Fibroblast of skin of right biceps (primary cell): ENCODE data around the gene PMPCB.
"Not testable (repeated sequence)": the region's sequence is repeated elsewhere in the genome, so short reads cannot be mapped to it uniquely, and the experiment has no call there.

Source experiments
- DNase-seq: peaks from one replicate; pipeline ENCODE4 v3.0.0-alpha.2; 2013

Gene PMPCB, protein sequence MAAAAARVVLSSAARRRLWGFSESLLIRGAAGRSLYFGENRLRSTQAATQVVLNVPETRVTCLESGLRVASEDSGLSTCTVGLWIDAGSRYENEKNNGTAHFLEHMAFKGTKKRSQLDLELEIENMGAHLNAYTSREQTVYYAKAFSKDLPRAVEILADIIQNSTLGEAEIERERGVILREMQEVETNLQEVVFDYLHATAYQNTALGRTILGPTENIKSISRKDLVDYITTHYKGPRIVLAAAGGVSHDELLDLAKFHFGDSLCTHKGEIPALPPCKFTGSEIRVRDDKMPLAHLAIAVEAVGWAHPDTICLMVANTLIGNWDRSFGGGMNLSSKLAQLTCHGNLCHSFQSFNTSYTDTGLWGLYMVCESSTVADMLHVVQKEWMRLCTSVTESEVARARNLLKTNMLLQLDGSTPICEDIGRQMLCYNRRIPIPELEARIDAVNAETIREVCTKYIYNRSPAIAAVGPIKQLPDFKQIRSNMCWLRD

DNA sequence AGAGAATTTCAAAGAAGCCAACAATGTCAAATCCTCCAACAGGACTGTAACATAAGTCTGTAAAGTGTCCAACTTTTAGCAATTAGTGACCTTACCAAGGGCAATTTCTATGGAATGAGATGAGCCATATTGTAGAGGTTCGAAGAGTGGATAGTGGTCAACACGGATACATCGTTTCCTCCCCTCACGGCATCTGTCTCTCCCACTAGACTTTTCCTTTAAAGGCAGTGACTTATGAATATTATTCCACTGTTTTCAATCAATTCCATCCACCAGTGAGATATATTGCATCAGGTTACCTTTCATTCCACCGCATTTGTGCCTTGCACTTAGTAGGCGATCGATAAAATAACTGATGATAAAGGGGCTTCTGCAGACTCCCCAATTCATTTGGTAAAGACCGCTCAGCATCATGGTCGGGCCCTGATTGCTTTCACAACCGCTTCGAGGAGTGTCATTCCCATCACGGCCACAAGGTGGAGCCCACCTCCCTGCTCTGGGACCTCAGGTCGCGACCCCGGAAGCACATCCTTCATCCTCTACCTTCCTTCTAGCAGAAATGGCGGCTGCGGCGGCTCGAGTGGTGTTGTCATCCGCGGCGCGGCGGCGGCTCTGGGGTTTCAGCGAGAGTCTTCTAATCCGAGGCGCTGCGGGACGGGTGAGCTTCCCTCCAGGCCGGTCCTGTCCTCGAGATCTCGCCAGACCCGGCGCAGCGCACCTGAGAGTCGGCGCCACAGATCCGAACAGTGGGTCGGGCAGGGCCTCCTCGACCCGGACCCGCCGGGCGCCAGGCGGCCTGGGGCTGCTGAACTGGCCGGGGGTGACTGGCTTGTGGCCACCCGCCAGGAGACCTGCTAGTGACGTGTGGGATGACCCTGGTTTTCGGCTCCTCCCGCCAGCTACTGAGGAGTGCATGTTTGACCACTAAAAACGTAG, at the start of gene PMPCB:
PMPCB (plus strand) TSS at position 535 of the 936 bp plus-strand sequence; CDS start at position 560, 25 bp downstream.
- peak; percentile 90 for DNase-seq

DNA sequence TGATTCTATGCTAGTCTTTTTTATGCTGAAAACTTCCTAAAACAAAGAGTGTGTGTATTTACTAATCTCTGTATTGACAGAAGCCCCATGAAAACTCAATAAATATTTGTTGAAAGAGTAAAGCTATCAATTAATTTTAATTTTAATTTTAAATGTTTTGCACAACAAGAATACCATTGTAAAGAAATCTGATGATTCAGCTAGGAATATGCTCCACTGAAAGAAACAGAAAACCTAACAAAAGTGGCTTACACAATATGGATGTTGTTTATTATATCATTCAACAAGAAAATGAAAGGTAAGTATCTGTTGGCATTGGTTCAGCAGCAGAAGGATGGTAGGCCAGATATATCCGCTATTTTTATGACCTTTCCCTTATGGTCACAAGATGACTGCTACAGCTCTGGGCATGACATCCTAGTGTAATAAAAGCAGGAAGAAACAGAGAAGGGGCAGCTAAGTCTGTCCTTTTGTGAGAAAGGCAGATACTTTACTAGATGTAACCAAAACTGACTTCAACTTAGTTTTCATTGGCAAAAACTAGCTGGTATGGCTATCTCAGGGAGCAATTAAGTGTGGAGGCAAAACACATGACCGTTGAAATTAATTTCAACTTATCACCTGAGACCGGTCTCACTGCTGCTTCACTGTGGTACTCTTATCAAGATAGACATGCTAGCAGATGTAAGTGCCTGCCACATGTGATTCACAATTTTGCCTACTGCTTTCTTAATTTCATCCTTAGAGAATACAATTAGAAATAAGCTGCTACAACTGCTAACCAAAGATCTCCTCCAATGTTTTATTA, 43.3 kb upstream of the PMPCB start:
- DNase-seq = not testable (repeated sequence)

DNA sequence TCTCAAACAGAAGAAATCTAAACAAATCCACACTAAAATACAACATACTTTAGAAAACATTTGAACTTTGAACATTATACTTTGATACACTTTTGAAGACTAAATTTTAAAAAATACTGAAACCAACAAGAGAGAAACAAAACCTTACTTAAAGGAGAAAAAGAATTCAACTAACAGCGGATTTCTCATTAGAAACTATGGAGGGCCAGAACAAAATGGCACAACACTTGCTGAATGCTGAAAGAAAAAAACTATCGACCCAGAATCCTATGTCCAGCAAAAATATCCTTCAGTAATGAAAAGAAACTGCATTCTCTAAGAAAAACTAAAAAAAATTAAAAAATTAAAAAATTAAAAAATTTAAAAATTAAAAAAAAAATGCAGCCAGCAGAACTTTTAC, 33.2 kb upstream of the PMPCB start:
- not testable (repeated sequence) for DNase-seq

DNA sequence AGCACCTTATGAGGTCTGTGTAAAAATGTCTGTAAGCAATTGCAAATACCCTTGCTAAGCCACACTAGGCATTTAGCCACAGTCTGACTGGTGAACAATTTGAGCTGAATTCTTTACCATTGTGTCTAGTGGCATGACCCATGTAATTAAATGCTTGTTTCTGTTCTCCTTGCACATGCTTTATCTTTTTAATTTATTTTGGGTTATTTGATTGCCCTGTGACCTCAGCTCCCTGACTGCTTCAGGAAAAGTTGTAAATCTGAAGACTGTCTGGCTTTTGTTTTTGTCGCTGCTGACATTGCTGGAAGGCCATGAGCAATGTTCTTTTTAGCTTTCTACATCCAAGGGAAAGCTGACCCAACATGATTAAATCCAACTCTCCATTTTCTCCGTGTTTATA, 31.0 kb upstream of the PMPCB start:
- not testable (repeated sequence) for DNase-seq

DNA sequence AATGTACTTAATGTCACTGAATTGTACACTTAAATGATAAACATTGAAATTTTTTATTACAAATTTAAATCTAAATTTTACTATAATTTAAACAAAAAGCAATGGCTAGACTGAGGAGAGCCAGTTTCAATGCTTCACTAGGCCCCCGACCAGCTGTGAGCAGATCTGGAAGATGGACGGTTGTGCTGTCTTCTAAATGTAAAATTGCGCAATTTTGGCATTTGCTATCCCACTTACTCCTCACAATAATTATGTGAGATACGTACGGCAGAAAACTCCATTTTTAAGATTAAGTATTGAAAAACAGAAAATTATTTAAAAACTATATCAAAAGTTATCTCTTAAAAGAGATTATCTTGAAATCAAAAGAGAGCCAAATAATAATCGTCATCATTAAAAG, 23.9 kb upstream of the PMPCB start:
- DNase-seq = not testable (repeated sequence)

DNA sequence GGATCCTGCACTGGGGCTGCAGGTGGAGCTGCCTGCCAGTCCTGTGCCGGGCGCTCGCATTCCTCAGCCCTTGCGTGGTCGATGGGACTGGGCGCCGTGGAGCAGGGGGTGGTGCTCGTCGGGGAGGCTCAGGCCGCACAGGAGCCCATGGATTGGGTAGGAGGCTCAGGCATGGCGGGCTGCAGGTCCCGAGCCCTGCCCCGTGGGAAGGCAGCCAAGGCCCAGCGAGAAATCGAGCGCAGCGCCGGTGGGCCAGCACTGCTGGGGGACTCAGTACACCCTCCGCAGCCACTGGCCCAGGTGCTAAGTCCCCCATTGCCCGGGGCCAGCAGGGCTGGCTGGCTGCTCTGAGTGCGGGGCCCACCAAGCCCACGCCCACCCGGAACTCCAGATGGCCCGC, 22.4 kb upstream of the PMPCB start:
- not testable (repeated sequence) for DNase-seq

DNA sequence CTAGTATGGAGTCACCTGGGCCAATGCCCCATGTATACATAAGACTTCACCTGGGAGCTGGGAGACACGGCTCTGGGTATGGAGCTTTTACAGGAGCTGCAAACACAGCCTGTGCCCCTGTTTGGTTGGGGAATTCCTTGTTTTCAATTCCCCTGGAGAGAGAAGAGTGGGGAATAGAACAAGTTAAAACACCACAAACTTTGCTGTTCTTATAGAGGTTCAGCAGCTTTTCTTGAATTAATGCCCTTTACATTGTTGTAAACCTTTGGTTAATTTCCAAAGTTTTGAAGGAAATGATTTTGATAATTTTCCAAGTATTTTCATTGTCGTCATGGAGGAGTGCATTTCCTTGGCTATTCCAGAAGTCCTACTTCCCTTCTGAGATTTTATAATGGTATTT, 19.0 kb upstream of the PMPCB start:
- not testable (repeated sequence) for DNase-seq

DNA sequence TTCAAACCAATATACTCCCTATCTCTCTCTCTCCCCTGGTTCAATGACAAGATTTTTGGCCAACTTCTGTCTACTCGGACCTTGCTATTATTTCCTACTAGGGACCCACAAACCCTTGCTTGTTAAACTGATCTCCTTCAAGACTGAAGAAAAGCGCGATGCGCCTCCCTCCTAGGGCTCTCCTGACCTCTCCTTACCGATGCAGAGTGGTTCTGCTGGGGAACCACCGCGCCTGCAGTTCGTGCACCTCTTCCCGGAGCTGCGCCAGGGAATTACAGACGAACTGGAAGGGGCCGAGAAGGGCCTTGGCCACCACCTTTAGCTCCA, 17.6 kb upstream of the PMPCB start:
- peak; percentile 11 for DNase-seq

DNA sequence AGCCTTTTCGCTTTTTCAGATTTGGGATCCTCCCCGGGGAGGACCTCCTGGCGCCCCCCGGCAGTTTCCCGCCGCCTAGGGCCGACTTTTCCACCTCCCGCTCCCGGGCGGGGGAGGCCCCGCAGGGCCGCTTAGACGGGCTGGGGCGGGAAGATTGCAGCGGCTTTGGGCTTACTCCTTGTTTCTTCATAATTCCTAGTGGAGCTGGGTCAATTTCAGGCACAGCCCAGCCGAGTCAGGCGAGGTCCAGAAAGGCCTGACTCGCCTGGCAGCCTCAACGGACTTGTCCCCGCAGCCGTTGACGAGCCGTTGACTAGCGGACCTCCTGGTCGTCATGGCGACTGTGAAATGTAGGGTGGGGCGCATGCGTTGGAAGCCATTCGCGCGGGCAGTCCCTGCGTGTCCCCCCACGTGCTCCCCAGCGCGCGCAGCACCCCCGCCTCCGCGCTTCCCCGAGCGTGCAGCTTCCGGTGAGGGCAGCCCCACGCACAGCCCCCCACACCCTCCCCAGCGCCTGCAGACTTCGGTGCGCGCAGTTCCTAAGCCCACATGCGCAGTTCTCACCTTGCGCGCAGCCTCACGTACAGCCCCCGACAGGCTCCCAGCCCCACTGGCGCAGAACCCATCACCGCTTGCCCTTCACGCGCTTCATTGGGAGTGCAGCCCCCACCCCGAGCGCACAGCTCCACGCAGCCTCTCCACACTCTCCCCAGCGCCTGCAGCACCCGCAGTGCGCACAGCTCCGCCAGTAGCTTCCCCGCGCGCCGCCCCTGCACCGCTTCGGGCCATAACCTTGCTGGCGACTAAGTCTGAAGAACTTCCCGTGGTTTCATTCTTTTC, 17.1 kb upstream of the PMPCB start:
- peak; percentile 68 for DNase-seq

DNA sequence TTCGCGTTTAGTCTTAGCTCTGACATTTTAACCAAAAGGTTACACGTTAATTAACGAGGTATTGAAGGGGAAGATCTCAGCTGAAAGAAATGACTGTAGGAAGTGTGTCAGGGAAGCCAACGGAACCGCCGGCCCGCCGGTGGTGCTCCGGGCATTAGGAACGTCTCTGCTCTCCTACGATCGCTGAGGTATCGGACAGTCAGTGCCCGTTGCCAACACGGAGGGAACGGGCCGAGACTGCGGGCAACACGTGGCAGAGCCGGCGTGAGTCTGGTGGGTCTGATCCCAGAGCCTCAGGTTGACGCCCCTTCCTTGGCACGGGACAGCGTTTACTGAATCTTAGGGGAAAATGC, 16.5 kb upstream of the PMPCB start:
- DNase-seq = peak; percentile 11

DNA sequence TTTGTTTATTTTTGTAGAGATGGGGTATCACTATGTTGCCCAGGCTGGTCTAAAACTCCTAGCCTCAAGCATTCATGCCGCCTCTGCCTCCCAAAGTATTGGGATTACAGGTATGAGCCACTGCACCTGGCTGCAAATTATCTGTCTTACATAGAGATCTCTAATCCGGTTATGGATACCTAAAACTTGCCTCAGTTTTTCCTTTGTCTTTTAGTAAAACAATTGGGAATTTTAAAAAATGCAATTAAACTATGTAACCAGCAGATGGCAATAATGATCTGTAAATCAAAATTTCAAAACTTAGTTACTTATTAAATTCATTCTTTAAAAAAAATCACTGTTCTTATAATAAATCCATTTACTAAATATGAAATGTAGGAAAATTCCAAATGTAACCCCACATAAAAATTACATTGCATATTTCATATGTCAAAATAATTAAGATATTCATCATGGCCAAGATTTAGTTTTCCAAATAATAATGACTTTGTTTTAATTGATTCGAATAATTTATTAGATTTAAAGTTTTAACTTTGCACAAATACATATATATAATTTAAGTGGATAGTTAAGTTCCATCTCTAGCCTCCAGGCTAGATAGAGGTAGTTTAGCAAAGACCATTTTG, 14.3 kb upstream of the PMPCB start:
- not testable (repeated sequence) for DNase-seq

DNA sequence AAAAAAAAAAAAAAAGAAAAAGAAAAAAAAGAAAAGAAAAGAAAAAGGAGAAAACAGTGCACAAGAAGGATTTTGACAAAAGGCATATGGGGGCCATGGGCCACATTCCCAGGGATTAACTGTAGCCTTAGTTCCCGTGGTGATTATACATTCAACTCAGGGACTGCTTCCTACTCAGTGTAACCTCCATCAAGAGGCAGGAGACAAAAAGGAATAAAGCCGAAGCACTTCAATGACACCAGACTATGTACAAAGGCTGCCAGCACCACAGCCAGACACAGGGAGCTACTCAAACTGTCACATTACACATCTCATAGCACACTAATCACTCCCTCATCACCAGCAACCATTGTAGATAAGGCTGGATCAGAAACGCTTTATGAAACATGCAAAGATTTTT, 5.1 kb upstream of the PMPCB start:
- DNase-seq = no peak

DNA sequence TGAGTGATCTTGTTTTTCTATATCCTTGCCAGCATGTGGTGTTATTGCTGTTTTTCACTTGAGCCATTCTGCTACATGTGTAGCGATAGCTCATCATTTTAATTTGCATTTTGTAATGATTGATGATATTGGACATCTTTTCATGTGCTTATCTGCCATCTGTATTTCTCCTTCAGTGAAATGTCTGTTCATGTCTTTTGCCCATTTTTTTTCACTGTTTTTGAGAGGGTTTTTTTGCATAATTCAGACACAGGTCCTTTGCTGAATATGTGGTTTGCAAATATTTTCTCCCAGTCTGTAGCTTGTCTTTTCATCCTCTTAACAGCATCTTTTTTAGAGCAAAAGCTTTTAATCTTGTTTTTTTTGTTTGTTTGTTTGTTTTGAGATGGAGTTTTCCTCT, 3.7 kb upstream of the PMPCB start:
- no peak for DNase-seq

DNA sequence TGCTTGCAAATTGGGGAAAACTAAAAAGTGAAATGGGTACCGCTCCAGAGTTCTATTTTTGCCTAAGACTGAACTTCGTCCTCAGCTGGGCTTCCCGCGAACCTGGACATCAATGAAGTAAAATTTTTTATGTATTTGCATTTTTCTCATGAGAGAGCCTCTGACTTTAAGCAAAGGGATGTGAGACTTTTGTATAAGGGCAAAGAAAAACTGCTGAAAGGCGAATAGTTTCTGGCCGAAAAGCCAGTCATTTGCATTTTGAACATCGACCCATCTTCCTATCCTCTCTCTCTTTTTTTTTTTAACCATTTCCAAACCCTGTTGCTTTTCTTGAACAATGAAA, 573 bp downstream of the PMPCB start:
- no peak for DNase-seq

DNA sequence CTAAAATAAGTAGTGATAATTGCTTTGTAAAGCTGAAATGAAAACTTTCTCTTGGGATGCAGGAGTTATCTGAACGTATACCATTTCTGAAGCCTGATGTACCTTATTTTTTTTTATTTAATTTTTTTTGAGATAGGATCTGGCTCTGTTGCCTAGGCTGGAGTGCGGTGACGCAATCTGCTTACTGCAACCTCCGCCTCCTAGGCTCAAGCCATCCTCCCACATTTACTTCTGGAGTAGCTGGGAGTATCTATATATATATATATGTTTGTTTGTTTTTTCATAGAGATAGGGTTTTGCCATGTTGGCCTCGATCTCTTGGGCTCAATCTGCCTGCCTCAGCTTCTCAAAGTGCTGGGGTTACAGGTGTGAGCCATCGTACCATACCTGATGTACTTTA, 2.4 kb downstream of the PMPCB start:
- DNase-seq = no peak

DNA sequence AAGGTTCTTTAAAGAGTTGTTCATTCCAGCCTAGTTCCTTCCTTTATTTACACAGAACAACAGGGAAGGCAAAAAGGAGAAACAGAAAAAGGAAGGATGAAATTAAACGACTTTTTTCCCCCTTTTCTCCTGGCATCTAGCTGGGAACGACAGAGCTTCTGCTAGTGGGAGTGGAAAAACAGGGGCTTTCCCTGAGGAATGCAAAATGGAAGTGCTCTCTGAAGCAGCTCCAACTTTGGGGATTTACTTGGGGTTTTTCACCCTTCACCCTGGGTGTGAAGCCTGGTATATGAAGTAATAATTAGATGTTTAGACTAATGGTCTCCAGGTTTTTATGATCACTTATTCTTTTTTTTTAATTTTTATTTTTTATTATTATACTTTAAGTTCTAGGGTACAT, 4.2 kb downstream of the PMPCB start:
- DNase-seq = no peak

DNA sequence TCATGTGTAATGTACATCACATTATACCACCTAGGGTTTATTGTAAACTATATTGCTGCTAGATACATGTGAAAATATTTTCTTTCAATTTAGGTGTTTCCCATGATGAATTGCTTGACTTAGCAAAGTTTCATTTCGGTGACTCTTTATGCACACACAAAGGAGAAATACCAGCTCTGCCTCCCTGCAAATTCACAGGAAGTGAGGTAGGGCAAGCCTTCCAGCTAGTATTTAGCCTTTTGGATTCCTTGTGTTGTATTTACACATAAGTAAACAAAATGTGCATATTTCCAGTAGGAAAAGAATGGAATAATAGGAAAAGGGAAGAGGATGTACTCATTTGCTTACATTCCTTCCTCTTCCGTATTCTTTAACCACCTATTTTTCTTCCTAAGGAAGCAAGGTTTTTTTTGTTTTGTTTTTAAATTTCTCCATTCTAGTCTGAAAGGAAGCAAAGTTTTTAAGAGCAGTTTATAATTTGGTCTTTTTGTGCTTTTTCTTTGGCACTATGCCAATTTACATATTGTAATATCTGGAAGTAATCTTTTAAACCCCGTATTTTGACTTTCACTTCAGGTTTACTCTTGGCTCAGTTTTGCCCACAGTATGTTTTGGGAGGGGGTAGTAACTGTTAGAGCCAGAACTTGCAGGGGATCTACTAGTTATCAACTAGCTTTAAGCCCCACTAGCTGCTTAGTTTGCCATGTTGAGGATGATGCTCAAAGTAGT, 10.4 kb downstream of the PMPCB start:
- no peak for DNase-seq

DNA sequence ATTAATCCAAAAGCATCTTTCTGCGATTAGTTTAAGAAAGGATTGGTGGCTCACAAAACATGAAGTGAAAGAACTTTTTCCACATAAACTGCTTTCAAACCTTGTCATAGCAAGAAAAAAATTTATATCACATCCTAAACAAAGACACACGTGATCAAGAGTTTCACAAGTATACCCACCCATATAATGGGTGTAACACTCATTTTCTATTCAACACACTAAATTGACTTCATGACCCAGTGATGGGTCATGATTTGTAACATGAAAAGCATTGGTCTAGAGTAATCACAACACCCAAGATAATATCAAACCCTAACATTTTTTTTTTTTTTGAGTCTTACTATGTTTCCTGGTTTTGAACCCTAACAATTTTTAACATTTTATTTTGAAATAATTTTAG, 17.6 kb downstream of the PMPCB start:
- DNase-seq = no peak

DNA sequence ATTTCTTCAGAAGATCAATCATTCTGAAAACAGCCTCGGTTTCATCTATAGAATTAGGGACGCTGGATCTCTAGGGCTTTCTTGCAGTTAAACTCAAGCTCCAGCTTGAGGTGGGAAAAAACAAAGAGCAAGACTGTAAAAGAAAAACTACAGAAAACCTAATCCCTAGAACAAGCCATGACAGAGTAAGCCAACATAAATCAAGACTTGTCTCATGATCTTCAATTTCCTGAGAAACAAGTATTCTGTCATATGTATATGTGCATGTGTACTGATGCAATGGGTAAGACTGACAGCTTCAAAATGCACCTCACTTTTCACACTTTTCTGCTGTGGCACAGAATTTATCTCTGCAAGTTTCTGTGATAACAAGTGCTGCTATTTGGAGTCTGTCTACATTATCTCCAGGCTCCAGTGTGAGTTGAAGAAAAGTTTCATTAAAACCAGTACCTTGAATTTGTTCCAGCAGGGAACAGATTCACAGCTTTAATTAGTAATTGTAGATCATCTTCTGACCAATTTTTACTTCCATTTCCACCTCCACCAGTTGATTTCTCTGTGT, 19.2 kb downstream of the PMPCB start:
- DNase-seq = no peak

DNA sequence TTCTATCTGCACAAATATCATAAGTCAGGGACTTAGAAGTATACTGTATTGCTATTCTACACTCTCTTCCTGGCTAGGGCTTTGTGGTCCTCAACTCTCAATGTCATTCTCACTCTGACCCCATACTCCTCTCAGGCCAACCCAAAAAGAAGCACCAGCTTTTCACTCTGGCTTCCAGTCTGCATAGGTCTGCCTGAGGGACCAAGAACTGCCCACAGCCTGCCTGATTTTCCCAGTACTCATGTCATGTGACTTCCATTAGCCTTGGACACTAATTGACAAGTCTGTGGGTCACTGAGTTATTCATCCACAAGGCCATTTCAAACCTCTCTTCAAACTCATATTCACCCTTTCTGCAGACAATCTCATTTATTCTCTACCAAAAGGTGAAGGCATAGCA, 19.8 kb downstream of the PMPCB start:
- no peak for DNase-seq

DNA sequence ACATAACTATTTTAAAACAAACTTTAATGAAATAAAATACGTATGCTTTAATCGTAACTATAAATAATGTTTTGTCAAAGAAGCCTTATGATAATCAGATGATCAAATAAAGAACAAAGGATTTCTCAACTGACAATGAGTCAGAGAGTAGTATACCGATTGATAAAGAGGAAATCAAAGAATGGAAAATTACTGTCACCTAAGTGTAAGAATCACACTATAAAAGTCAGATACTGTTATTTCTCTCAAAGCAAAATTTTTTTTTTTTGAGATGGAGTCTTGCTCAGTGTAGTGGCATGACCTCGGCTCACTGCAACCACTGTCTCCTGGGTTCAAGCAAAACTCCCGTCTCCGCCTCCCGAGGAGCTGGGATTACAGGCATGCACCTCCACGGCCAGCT, 28.5 kb downstream of the PMPCB start:
- no peak for DNase-seq
